ENCODE results near the gene TRMT112. TPM values are rescaled to one million over a fixed set of nuclear protein-coding genes. Genes with fewer than 3 reads are reported as not detected.

Gene TRMT112
- total RNA-seq, 2 donors from 2014 or later: 171 to 203 TPM

GRCh38 chr11:64284048-64284961, 33.1 kb downstream of the TRMT112 start, which contains the start of gene BAD:
Gene BAD (minus strand): TSS chr11:64284665. CDS start chr11:64284368, 297 bp downstream.
- peak; percentile 94 for DNase-seq (ENCODE audit: low spot score)
- Mint-ChIP-seq H3K36me3 (no peaks in the 10 kb centered on the region), H3K4me3 (peak within 1 kb of the TSS; percentile 85), H3K9me3 (no peaks in the 10 kb centered on the region), H3K27me3 (no peaks in the 10 kb centered on the region), H3K4me1 (ENCODE audit: low read depth in 2 of 2) (peaks cover 14 to 22% of the 10 kb centered on the region in 2 donors), H3K27ac (peak within 1 kb of the TSS; percentile 82 to 83)
- ATAC-seq: peak; percentile 91 to 92

- no peak overlapping the region for H3K27ac Mint-ChIP-seq
- DNase-seq (ENCODE audit: low spot score) (no peak), ATAC-seq (no peak)
- H3K9me3 Mint-ChIP-seq: no peaks in the 10 kb centered on the region
- peak overlapping the region; percentile 66 for H3K4me3 Mint-ChIP-seq
- no peaks in the 10 kb centered on the region for H3K27me3 Mint-ChIP-seq
- H3K4me1 Mint-ChIP-seq (ENCODE audit: low read depth in 2 of 2): peaks cover 14 to 22% of the 10 kb centered on the region in 2 donors
- H3K36me3 Mint-ChIP-seq: no peaks in the 10 kb centered on the region
Observed at GRCh38 chr11:64283092-64283491, 34.3 kb downstream of the TRMT112 start.

GRCh38 chr11:64281957-64282770, 35.2 kb downstream of the TRMT112 start:
- no peaks in the 10 kb centered on the region for H3K9me3 Mint-ChIP-seq
- H3K27ac Mint-ChIP-seq: no peak overlapping the region
- no peaks in the 10 kb centered on the region for H3K27me3 Mint-ChIP-seq
- DNase-seq (ENCODE audit: low spot score) (no peak), ATAC-seq (no peak)
- peaks cover 14 to 21% of the 10 kb centered on the region in 2 donors for H3K4me1 Mint-ChIP-seq (ENCODE audit: low read depth in 2 of 2)
- H3K4me3 Mint-ChIP-seq: no peak overlapping the region
- no peaks in the 10 kb centered on the region for H3K36me3 Mint-ChIP-seq

GRCh38 chr11:64278576-64279190, 38.7 kb downstream of the TRMT112 start:
- H3K36me3 Mint-ChIP-seq: no peaks in the 10 kb centered on the region
- DNase-seq (ENCODE audit: low spot score) (no peak), ATAC-seq (no peak)
- H3K27me3 Mint-ChIP-seq: no peaks in the 10 kb centered on the region
- peaks cover 0 to 12% of the 10 kb centered on the region in 2 donors for H3K4me1 Mint-ChIP-seq (ENCODE audit: low read depth in 2 of 2)
- H3K27ac Mint-ChIP-seq: no peak overlapping the region
- no peak overlapping the region for H3K4me3 Mint-ChIP-seq
- H3K9me3 Mint-ChIP-seq: no peaks in the 10 kb centered on the region

GRCh38 chr11:64276653-64277431, 40.5 kb downstream of the TRMT112 start:
- no peaks in the 10 kb centered on the region for H3K9me3 Mint-ChIP-seq
- ATAC-seq (no peak), DNase-seq (ENCODE audit: low spot score) (no peak)
- H3K27me3 Mint-ChIP-seq: no peaks in the 10 kb centered on the region
- H3K36me3 Mint-ChIP-seq: no peaks in the 10 kb centered on the region
- peaks cover 3 to 9% of the 10 kb centered on the region in 2 donors for H3K4me1 Mint-ChIP-seq (ENCODE audit: low read depth in 2 of 2)
- no peak overlapping the region for H3K4me3 Mint-ChIP-seq
- H3K27ac Mint-ChIP-seq: no peak overlapping the region

- Mint-ChIP-seq H3K9me3 (no peaks in the 10 kb centered on the region), H3K27ac (no peak overlapping the region), H3K4me1 (ENCODE audit: low read depth in 2 of 2) (peaks cover 4 to 5% of the 10 kb centered on the region in 2 donors), H3K27me3 (no peaks in the 10 kb centered on the region), H3K4me3 (no peak overlapping the region), H3K36me3 (no peaks in the 10 kb centered on the region)
- DNase-seq (ENCODE audit: low spot score) (no peak), ATAC-seq (no peak)
Observed at GRCh38 chr11:64275841-64276240, 41.5 kb downstream of the TRMT112 start.

GRCh38 chr11:64275031-64275800, 42.1 kb downstream of the TRMT112 start:
- Mint-ChIP-seq H3K27me3 (no peaks in the 10 kb centered on the region), H3K4me3 (no peak overlapping the region), H3K4me1 (ENCODE audit: low read depth in 2 of 2) (peaks cover 6 to 7% of the 10 kb centered on the region in 2 donors), H3K36me3 (no peaks in the 10 kb centered on the region), H3K27ac (no peak overlapping the region), H3K9me3 (no peaks in the 10 kb centered on the region)
- DNase-seq (ENCODE audit: low spot score) (no peak), ATAC-seq (no peak)

- Mint-ChIP-seq H3K27me3 (no peaks in the 10 kb centered on the region), H3K4me3 (peak overlapping the region; percentile 100), H3K9me3 (no peaks in the 10 kb centered on the region), H3K27ac (peak overlapping the region; percentile 99), H3K4me1 (ENCODE audit: low read depth in 2 of 2) (peaks cover 26 to 30% of the 10 kb centered on the region in 2 donors), H3K36me3 (no peaks in the 10 kb centered on the region)
- ATAC-seq: peak; percentile 87 to 92
- DNase-seq (ENCODE audit: low spot score): peak; percentile 98
Observed at GRCh38 chr11:64269540-64270220, 47.7 kb downstream of the TRMT112 start.

GRCh38 chr11:64268893-64269539, 48.3 kb downstream of the TRMT112 start:
- H3K27me3 Mint-ChIP-seq: no peaks in the 10 kb centered on the region
- no peaks in the 10 kb centered on the region for H3K36me3 Mint-ChIP-seq
- ATAC-seq: peak; percentile 52 to 54

GRCh38 chr11:64268025-64268892, 49.1 kb downstream of the TRMT112 start:
- peak overlapping the region; percentile 100 for H3K4me3 Mint-ChIP-seq

More at GRCh38 chr11:64268893-64269539, 48.3 kb downstream of the TRMT112 start:
- H3K9me3 Mint-ChIP-seq: no peaks in the 10 kb centered on the region
- peak overlapping the region; percentile 100 for H3K4me3 Mint-ChIP-seq
- H3K4me1 Mint-ChIP-seq (ENCODE audit: low read depth in 2 of 2): peaks cover 26 to 30% of the 10 kb centered on the region in 2 donors
- peak overlapping the region; percentile 99 for H3K27ac Mint-ChIP-seq
- peak; percentile 87 for DNase-seq (ENCODE audit: low spot score)

More at GRCh38 chr11:64268025-64268892, 49.1 kb downstream of the TRMT112 start:
- H3K4me1 Mint-ChIP-seq (ENCODE audit: low read depth in 2 of 2): peaks cover 26 to 30% of the 10 kb centered on the region in 2 donors
- DNase-seq (ENCODE audit: low spot score): no peak
- H3K27ac Mint-ChIP-seq: peak overlapping the region; percentile 99
- no peaks in the 10 kb centered on the region for H3K9me3 Mint-ChIP-seq
- no peak for ATAC-seq
- no peaks in the 10 kb centered on the region for H3K36me3 Mint-ChIP-seq
- no peaks in the 10 kb centered on the region for H3K27me3 Mint-ChIP-seq
